ENCODE results near the gene IMPA2.

- TF ChIP-seq EZH2phosphoT487 (IDR thresholded peaks at IDR 0.05; ENCODE audit: borderline replicate concordance) (no peak), CTCF (conservative IDR thresholded peaks at IDR 0.05; ENCODE audit: low read length) (no peak)
Measured at GRCh38 chr18:12015416-12016062, 34.2 kb downstream of the IMPA2 start.
